HFFc6 (cell line): ENCODE data around the gene COL5A2. TPM values are rescaled to one million over a fixed set of nuclear protein-coding genes. Genes with fewer than 3 reads are reported as not detected.

Experiments used
- DNase-seq: peaks from one replicate; pipeline ENCODE4 v3.0.0-alpha.2; 2018
- H3K27ac Mint-ChIP-seq: 2 replicates; pipeline ENCODE4 v1.8.0; 2020; ENCODE audit warnings: mild to moderate bottlenecking, mixed read lengths
- H3K27me3 Mint-ChIP-seq: 2 replicates; pipeline ENCODE4 v1.8.0; 2021; ENCODE audit warnings: mild to moderate bottlenecking, moderate library complexity, mixed read lengths; ENCODE audit not compliant: insufficient read depth
- H3K36me3 Mint-ChIP-seq: 2 replicates; pipeline ENCODE4 v1.8.0; 2021; ENCODE audit warnings: low read depth, mixed read lengths
- H3K4me1 Mint-ChIP-seq: 2 replicates; pipeline ENCODE4 v1.8.0; 2020; ENCODE audit warnings: low read depth, mixed read lengths
- H3K4me3 Mint-ChIP-seq: 2 replicates; pipeline ENCODE4 v1.8.0; 2020; ENCODE audit warnings: mild to moderate bottlenecking, moderate library complexity, mixed read lengths
- H3K9me3 Mint-ChIP-seq: 2 replicates; pipeline ENCODE4 v1.8.0; 2020; ENCODE audit warnings: mild to moderate bottlenecking, mixed read lengths
- CTCF ChIP-seq: fragments of 200-600 bp; sonication (generic); IDR thresholded peaks from 2 replicates; pipeline ENCODE4 v1.5.0; 2021; ENCODE audit warnings: antibody characterized with exemption, mild to moderate bottlenecking
- total RNA-seq, 6 experiments: library from RNA; stranded (reverse); fragmentation: NEBNext Ultra II Directional; extraction: Animal tissue kit (Norgen Biotek cat#: 25700); gene quantifications; 2 replicates in 1 of 6; 3 replicates in 5 of 6; pipeline ENCODE4 v1.2.3, GENCODE V29; 2021

COL5A2 gene
- total RNA-seq, 6 experiments from 2014 or later, result 265 to 388 (median 303) TPM

- H3K9me3 Mint-ChIP-seq, result no peaks in the 10 kb centered on the region
- no peak for TF ChIP-seq CTCF
- peaks cover 57% of the 10 kb centered on the region for H3K36me3 Mint-ChIP-seq
- peaks cover 9% of the 10 kb centered on the region for H3K27me3 Mint-ChIP-seq
- peak overlapping the region; percentile 43 for H3K27ac Mint-ChIP-seq
- H3K4me1 Mint-ChIP-seq, result peaks cover 20% of the 10 kb centered on the region
- peak overlapping the region; percentile 8; the same call in 1 of the 2 replicates for H3K4me3 Mint-ChIP-seq
- DNase-seq, result no peak
Observed at GRCh38 chr2:189049709-189050164, 129.8 kb downstream of the COL5A2 start.

GRCh38 chr2:189048189-189048588 is 131.4 kb downstream of the COL5A2 start:
- peaks cover 57% of the 10 kb centered on the region for H3K36me3 Mint-ChIP-seq
- no peaks in the 10 kb centered on the region for H3K9me3 Mint-ChIP-seq
- H3K4me3 Mint-ChIP-seq, result no peak overlapping the region
- DNase-seq, result no peak
- no peak overlapping the region for H3K27ac Mint-ChIP-seq
- peaks cover 5% of the 10 kb centered on the region for H3K27me3 Mint-ChIP-seq
- peaks cover 20% of the 10 kb centered on the region for H3K4me1 Mint-ChIP-seq
- TF ChIP-seq CTCF, result no peak

- Mint-ChIP-seq H3K4me3 (no peak overlapping the region; the same call in 1 of the 2 replicates), H3K9me3 (no peaks in the 10 kb centered on the region), H3K36me3 (peaks cover 56% of the 10 kb centered on the region), H3K27ac (peak overlapping the region; percentile 7), H3K4me1 (peaks cover 26% of the 10 kb centered on the region), H3K27me3 (peaks cover 5% of the 10 kb centered on the region)
- TF ChIP-seq CTCF, result no peak
- DNase-seq, result no peak
Observed at GRCh38 chr2:189047171-189047888, 132.2 kb downstream of the COL5A2 start.

GRCh38 chr2:189046320-189046719 is 133.2 kb downstream of the COL5A2 start:
- Mint-ChIP-seq H3K9me3 (no peaks in the 10 kb centered on the region), H3K4me3 (no peak overlapping the region), H3K27me3 (peaks cover 5% of the 10 kb centered on the region), H3K4me1 (peaks cover 25% of the 10 kb centered on the region), H3K36me3 (peaks cover 57% of the 10 kb centered on the region), H3K27ac (peak overlapping the region; percentile 0; the same call in 1 of the 2 replicates)
- no peak for TF ChIP-seq CTCF
- no peak for DNase-seq

- Mint-ChIP-seq H3K9me3 (no peaks in the 10 kb centered on the region), H3K27me3 (peaks cover 4% of the 10 kb centered on the region), H3K4me3 (no peak overlapping the region), H3K4me1 (peaks cover 22% of the 10 kb centered on the region), H3K36me3 (peaks cover 57% of the 10 kb centered on the region), H3K27ac (0 out of 2 replicates have a peak overlapping the region, but pooled peaks have one; percentile 0)
- DNase-seq, result no peak
- TF ChIP-seq CTCF, result no peak
Observed at GRCh38 chr2:189045836-189046235, 133.7 kb downstream of the COL5A2 start.
